DOHH2 (cell line): ENCODE results near the gene TEX19.

Experiments used
- H3F3A ChIP-seq: fragments of 200-600 bp; sonication (generic), shearing (Covaris generic); 2 replicates; pipeline ENCODE4 v1.6.0; 2016; ENCODE audit warnings: antibody characterized with exemption, mild to moderate bottlenecking; ENCODE audit not compliant: control insufficient read depth, insufficient read depth
- H3K27ac ChIP-seq: fragments of 200-600 bp; sonication (generic); 2 replicates; pipeline ENCODE4 v1.5.1; 2014; ENCODE audit warnings: low read depth, mild to moderate bottlenecking, low read length, moderate library complexity
- H3K27me3 ChIP-seq: fragments of 200-600 bp; sonication (generic); 2 replicates; pipeline ENCODE4 v1.6.1; 2014; ENCODE audit warnings: mild to moderate bottlenecking, low read length, mixed read lengths; ENCODE audit not compliant: control insufficient read depth
- H3K36me3 ChIP-seq: fragments of 200-600 bp; sonication (generic); 2 replicates; pipeline ENCODE4 v1.6.1; 2014; ENCODE audit warnings: mild to moderate bottlenecking, low read length, moderate library complexity, mixed read lengths; ENCODE audit not compliant: control insufficient read depth
- H3K4me1 ChIP-seq: fragments of 200-600 bp; sonication (generic); 2 replicates; pipeline ENCODE4 v1.6.1; 2014; ENCODE audit warnings: mild to moderate bottlenecking, low read length, mixed read lengths; ENCODE audit not compliant: control insufficient read depth
- H3K4me2 ChIP-seq: fragments of 200-600 bp; sonication (generic); 2 replicates; pipeline ENCODE4 v1.6.0; 2014; ENCODE audit warnings: mild to moderate bottlenecking, low read length, moderate library complexity
- H3K4me3 ChIP-seq: fragments of 200-600 bp; sonication (generic); 2 replicates; pipeline ENCODE4 v1.5.1; 2014; ENCODE audit warnings: mild to moderate bottlenecking, low read length, mixed read lengths
- H3K79me2 ChIP-seq: fragments of 200-600 bp; sonication (generic); 2 replicates; pipeline ENCODE4 v1.6.1; 2014; ENCODE audit warnings: mild to moderate bottlenecking, low read length, mixed read lengths; ENCODE audit not compliant: control insufficient read depth
- H3K9me2 ChIP-seq: fragments of 200-600 bp; sonication (generic); replicated peaks from 2 replicates; pipeline ENCODE4 v1.6.1; 2014; ENCODE audit warnings: mild to moderate bottlenecking, low read length, mixed read lengths; ENCODE audit not compliant: control insufficient read depth
- H3K9me3 ChIP-seq: fragments of 200-600 bp; sonication (generic); 2 replicates; pipeline ENCODE4 v1.6.1; 2014; ENCODE audit warnings: antibody characterized with exemption, low read length, mixed read lengths; ENCODE audit not compliant: control insufficient read depth, insufficient read depth
- H4K20me1 ChIP-seq: fragments of 200-600 bp; sonication (generic); 2 replicates; pipeline ENCODE4 v1.6.0; 2014; ENCODE audit warnings: low read depth, mild to moderate bottlenecking, antibody characterized with exemption, low read length, moderate library complexity; ENCODE audit not compliant: control insufficient read depth, insufficient read depth
- CTCF ChIP-seq: fragments of 200-600 bp; sonication (generic); IDR thresholded peaks from one replicate; pipeline ENCODE4 v1.5.1; 2014; ENCODE audit warnings: antibody characterized with exemption, mild to moderate bottlenecking, low read depth, low read length; ENCODE audit not compliant: poor library complexity, severe bottlenecking
- EZH2phosphoT487 ChIP-seq: fragments of 200-600 bp; sonication (generic); IDR thresholded peaks from 2 replicates; pipeline ENCODE4 v1.6.1; 2017; ENCODE audit warnings: borderline replicate concordance, mild to moderate bottlenecking, antibody characterized with exemption, low read length, moderate library complexity, mixed read lengths

Gene TEX19

GRCh38 chr17:82373731-82374625, 14.9 kb downstream of the TEX19 start:
- H3K79me2 ChIP-seq: no peaks in the 10 kb centered on the region
- no peak for TF ChIP-seq CTCF
- H3K4me2 ChIP-seq: no peak overlapping the region
- no peak overlapping the region for H3K4me3 ChIP-seq
- peaks cover 19% of the 10 kb centered on the region for H3K27me3 ChIP-seq
- no peak overlapping the region for H3K27ac ChIP-seq
- H3K4me1 ChIP-seq: peaks cover 9% of the 10 kb centered on the region
- H3F3A ChIP-seq: no peaks in the 10 kb centered on the region
- no peaks in the 10 kb centered on the region for H4K20me1 ChIP-seq
- no peaks in the 10 kb centered on the region for H3K36me3 ChIP-seq
- no peaks in the 10 kb centered on the region for H3K9me2 ChIP-seq
- no peaks in the 10 kb centered on the region for H3K9me3 ChIP-seq

- Histone ChIP-seq H3K4me3 (no peak overlapping the region), H3K36me3 (no peaks in the 10 kb centered on the region), H3K27me3 (peaks cover 16% of the 10 kb centered on the region), H3K4me2 (no peak overlapping the region), H4K20me1 (no peaks in the 10 kb centered on the region), H3K27ac (no peak overlapping the region), H3K9me3 (no peaks in the 10 kb centered on the region), H3K4me1 (peaks cover 9% of the 10 kb centered on the region), H3K9me2 (no peaks in the 10 kb centered on the region), H3K79me2 (no peaks in the 10 kb centered on the region), H3F3A (no peaks in the 10 kb centered on the region)
- no peak for TF ChIP-seq EZH2phosphoT487
- TF ChIP-seq CTCF: no peak
Measured at GRCh38 chr17:82374626-82375331, 15.7 kb downstream of the TEX19 start.

- Histone ChIP-seq H3K27ac (no peak overlapping the region), H3K9me2 (no peaks in the 10 kb centered on the region), H3K4me1 (peaks cover 7% of the 10 kb centered on the region), H3K9me3 (no peaks in the 10 kb centered on the region), H3K79me2 (no peaks in the 10 kb centered on the region), H4K20me1 (no peaks in the 10 kb centered on the region), H3K36me3 (no peaks in the 10 kb centered on the region), H3K27me3 (peaks cover 13% of the 10 kb centered on the region), H3K4me2 (no peak overlapping the region), H3K4me3 (no peak overlapping the region), H3F3A (no peaks in the 10 kb centered on the region)
- TF ChIP-seq EZH2phosphoT487 (no peak), CTCF (no peak)
Measured at GRCh38 chr17:82375359-82376041, 16.5 kb downstream of the TEX19 start.
